Measurements from ENCODE around the gene ZNRF3.

The ZNRF3 gene

DNA sequence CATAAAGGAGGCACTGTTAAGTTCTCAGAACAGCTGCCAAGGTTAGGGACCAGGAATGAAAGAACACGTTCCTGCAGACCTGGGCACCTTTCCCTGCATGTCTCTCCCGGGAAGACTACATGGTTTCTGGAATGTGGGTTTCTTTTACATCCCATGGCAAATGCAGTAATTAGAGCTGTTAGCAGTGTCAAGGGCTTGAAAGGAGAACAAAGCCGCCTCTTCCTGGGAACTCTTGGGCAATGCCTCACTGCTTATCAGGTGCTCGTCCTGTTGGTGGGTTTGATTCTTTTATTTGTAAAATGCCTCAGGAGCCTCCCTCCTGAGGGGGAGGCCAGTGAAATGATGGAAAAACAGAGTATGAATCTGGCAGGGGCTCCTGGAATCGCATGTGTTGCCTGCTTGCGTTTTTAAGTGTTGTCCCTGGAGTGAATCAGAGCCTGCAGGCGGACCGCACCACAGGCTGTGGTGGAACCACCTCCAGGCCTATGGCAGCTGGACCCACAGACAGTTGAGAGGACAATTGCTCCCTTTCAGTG is 179.0 kb downstream of the ZNRF3 start:
- TF ChIP-seq EGR1 (IDR thresholded peaks at IDR 0.05) (no peak), NFIC (IDR thresholded peaks at IDR 0.05) (no peak), EP300 (IDR thresholded peaks at IDR 0.05; ENCODE audit: borderline replicate concordance) (no peak)
- TF ChIP-seq, protein P1, sequence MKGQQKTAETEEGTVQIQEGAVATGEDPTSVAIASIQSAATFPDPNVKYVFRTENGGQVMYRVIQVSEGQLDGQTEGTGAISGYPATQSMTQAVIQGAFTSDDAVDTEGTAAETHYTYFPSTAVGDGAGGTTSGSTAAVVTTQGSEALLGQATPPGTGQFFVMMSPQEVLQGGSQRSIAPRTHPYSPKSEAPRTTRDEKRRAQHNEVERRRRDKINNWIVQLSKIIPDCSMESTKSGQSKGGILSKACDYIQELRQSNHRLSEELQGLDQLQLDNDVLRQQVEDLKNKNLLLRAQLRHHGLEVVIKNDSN (IDR thresholded peaks at IDR 0.05): no peak

GRCh38 chr22:29065468-29066190 is 182.3 kb downstream of the ZNRF3 start:
- TF ChIP-seq CEBPB (IDR thresholded peaks at IDR 0.05): no peak
- TF ChIP-seq TCF12 (IDR thresholded peaks at IDR 0.05; ENCODE audit: low read depth): no peak
- no peak for TF ChIP-seq FOXM1 (IDR thresholded peaks at IDR 0.05; ENCODE audit: borderline replicate concordance, low read depth)
- no peak for TF ChIP-seq RAD21 (IDR thresholded peaks at IDR 0.05; ENCODE audit: low read depth)
- TF ChIP-seq, protein P2, sequence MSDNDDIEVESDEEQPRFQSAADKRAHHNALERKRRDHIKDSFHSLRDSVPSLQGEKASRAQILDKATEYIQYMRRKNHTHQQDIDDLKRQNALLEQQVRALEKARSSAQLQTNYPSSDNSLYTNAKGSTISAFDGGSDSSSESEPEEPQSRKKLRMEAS (IDR thresholded peaks at IDR 0.05): no peak
- TF ChIP-seq, protein P1 (IDR thresholded peaks at IDR 0.05): no peak
- TF ChIP-seq, protein P3, sequence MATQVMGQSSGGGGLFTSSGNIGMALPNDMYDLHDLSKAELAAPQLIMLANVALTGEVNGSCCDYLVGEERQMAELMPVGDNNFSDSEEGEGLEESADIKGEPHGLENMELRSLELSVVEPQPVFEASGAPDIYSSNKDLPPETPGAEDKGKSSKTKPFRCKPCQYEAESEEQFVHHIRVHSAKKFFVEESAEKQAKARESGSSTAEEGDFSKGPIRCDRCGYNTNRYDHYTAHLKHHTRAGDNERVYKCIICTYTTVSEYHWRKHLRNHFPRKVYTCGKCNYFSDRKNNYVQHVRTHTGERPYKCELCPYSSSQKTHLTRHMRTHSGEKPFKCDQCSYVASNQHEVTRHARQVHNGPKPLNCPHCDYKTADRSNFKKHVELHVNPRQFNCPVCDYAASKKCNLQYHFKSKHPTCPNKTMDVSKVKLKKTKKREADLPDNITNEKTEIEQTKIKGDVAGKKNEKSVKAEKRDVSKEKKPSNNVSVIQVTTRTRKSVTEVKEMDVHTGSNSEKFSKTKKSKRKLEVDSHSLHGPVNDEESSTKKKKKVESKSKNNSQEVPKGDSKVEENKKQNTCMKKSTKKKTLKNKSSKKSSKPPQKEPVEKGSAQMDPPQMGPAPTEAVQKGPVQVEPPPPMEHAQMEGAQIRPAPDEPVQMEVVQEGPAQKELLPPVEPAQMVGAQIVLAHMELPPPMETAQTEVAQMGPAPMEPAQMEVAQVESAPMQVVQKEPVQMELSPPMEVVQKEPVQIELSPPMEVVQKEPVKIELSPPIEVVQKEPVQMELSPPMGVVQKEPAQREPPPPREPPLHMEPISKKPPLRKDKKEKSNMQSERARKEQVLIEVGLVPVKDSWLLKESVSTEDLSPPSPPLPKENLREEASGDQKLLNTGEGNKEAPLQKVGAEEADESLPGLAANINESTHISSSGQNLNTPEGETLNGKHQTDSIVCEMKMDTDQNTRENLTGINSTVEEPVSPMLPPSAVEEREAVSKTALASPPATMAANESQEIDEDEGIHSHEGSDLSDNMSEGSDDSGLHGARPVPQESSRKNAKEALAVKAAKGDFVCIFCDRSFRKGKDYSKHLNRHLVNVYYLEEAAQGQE (IDR thresholded peaks at IDR 0.05; ENCODE audit: low read depth): no peak
- no peak for TF ChIP-seq EP300 (IDR thresholded peaks at IDR 0.05; ENCODE audit: borderline replicate concordance)
- TF ChIP-seq EGR1 (IDR thresholded peaks at IDR 0.05): no peak
- no peak for TF ChIP-seq ZBTB7A (IDR thresholded peaks at IDR 0.05; ENCODE audit: low read depth)
- no peak for TF ChIP-seq TAF1 (IDR thresholded peaks at IDR 0.05; ENCODE audit: low read depth)
- no peak for TF ChIP-seq CREB1 (IDR thresholded peaks at IDR 0.05; ENCODE audit: low read depth)
- TF ChIP-seq TEAD4 (IDR thresholded peaks at IDR 0.05): no peak
- TF ChIP-seq NFIC (IDR thresholded peaks at IDR 0.05): no peak

DNA sequence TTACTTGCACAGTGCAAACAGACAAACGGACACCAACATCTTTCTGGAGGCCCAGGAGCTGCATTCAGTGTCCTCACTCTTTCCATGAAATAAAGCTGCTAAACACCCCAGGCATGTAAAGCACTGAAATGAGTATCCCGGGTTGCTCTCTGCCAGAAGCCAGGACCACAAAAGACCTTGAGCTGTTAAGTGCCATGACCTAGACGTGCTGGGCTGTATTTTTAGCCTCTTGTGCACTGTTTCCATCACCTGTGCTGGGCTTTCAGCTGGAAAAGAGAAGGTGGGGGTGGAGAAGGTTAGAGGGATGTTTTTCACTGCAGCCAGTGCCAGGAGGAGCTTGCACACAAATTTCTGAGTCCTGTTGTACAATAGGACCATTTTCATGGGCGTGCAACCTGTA is 186.1 kb downstream of the ZNRF3 start:
- TF ChIP-seq FOXM1 (IDR thresholded peaks at IDR 0.05; ENCODE audit: borderline replicate concordance, low read depth): no peak
- TF ChIP-seq EGR1 (IDR thresholded peaks at IDR 0.05): no peak
- TF ChIP-seq, protein P3 (IDR thresholded peaks at IDR 0.05; ENCODE audit: low read depth): no peak
- TF ChIP-seq CEBPB (IDR thresholded peaks at IDR 0.05): no peak
- TF ChIP-seq ZBTB7A (IDR thresholded peaks at IDR 0.05; ENCODE audit: low read depth): no peak
- TF ChIP-seq, protein P1 (IDR thresholded peaks at IDR 0.05): no peak
- no peak for TF ChIP-seq NFIC (IDR thresholded peaks at IDR 0.05)
- no peak for TF ChIP-seq TAF1 (IDR thresholded peaks at IDR 0.05; ENCODE audit: low read depth)
- no peak for TF ChIP-seq EP300 (IDR thresholded peaks at IDR 0.05; ENCODE audit: borderline replicate concordance)
- no peak for TF ChIP-seq CREB1 (IDR thresholded peaks at IDR 0.05; ENCODE audit: low read depth)
- TF ChIP-seq, protein P2 (IDR thresholded peaks at IDR 0.05): no peak
- no peak for TF ChIP-seq RAD21 (IDR thresholded peaks at IDR 0.05; ENCODE audit: low read depth)
- TF ChIP-seq YY1 (IDR thresholded peaks at IDR 0.05; ENCODE audit: low read depth): no peak
- TF ChIP-seq TCF12 (IDR thresholded peaks at IDR 0.05; ENCODE audit: low read depth): no peak
- TF ChIP-seq TEAD4 (IDR thresholded peaks at IDR 0.05): no peak

DNA sequence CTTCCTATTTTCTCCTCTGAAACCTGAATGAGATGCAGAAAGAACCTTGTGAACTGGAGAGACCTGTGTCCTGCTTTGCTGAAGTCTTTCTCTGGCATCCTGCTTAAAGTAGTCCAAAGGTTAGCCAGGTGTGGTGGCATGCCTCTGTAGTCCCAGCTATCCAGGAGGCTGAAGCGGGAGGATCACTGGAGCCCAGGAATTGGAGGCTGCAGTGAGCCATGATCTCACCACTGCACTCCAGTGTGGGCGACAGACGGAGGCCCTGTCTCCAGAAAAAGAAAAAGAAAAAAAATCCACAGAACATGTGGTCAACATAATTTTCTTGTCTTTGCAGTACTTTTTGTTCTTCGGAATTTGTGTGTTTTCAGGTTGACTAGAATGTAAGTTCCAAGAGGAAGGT is 187.1 kb downstream of the ZNRF3 start:
- TF ChIP-seq TCF12 (IDR thresholded peaks at IDR 0.05; ENCODE audit: low read depth): no peak
- TF ChIP-seq NFIC (IDR thresholded peaks at IDR 0.05): no peak
- no peak for TF ChIP-seq TEAD4 (IDR thresholded peaks at IDR 0.05)
- no peak for TF ChIP-seq FOXM1 (IDR thresholded peaks at IDR 0.05; ENCODE audit: borderline replicate concordance, low read depth)
- TF ChIP-seq EGR1 (IDR thresholded peaks at IDR 0.05): no peak
- TF ChIP-seq, protein P3 (IDR thresholded peaks at IDR 0.05; ENCODE audit: low read depth): no peak
- TF ChIP-seq RAD21 (IDR thresholded peaks at IDR 0.05; ENCODE audit: low read depth): no peak
- no peak for TF ChIP-seq TAF1 (IDR thresholded peaks at IDR 0.05; ENCODE audit: low read depth)
- TF ChIP-seq, protein P1 (IDR thresholded peaks at IDR 0.05): no peak
- TF ChIP-seq, protein P2 (IDR thresholded peaks at IDR 0.05): no peak

Measured in Ishikawa (cell line).